Iris pigment epithelial cell (primary cell): ENCODE data around the gene OSBPL10.
"Not testable (repeated sequence)": the region's sequence is repeated elsewhere in the genome, so short reads cannot be mapped to it uniquely, and the experiment has no call there.

ENCODE experiments used
- DNase-seq: peaks from one replicate; pipeline ENCODE4 v3.0.0-alpha.2; 2011; ENCODE audit warnings: low read depth

OSBPL10 gene

DNA sequence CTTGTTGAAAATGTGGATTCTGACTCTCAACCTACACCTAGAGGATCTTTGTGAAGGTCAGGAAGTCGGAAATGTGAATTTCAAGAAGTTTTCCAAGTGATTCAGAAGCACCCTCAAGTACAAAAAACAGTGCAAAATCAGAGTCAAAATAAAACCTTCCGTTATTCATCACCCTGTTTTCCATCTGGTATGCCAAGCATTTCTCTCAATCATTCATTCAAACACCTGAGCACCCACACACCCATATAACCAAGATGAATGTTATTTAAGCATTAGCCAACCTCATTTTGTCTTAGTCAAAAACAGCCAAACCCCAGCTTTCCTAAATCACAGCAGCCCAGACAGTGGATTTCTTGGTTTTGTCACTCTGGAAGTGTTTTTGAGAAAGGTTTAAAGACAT lies 91.1 kb downstream of the OSBPL10 start:
- DNase-seq = no peak

DNA sequence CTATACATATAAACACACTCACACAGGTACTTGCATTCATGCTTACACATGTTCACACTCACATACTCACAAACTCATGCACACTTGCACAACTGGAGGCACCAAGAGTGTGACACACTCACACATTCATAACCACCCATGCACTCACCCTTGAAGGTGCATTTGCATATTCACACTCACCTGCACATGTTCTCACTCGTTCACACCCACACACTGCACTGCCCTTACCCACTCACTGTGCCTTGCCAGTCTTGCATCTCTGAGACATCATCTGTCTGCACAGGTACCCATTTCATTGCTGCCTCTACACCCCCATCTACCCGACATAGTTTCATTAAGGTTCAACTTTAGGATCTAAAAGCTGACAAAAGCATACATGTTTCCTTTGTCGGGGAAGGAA lies 95.8 kb downstream of the OSBPL10 start:
- DNase-seq = no peak

DNA sequence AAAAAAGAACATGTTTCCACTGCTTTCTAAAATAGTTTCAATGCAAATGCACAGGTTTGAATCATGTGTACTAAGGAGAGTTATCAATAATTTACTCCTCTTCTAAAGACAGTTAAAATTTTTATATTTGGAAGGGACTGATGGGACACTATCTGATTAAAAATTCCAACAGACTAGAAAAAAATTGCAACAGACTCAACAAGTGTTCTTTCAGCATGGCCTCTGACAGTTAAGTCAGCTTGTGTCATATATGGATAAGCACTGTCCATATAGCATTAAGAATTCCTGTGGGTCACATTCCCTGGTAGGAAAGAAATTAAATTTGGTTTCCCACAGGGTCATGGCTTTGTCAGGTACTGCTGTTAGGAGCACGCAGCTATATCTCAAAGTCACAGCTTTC lies 96.8 kb downstream of the OSBPL10 start:
- DNase-seq = no peak

DNA sequence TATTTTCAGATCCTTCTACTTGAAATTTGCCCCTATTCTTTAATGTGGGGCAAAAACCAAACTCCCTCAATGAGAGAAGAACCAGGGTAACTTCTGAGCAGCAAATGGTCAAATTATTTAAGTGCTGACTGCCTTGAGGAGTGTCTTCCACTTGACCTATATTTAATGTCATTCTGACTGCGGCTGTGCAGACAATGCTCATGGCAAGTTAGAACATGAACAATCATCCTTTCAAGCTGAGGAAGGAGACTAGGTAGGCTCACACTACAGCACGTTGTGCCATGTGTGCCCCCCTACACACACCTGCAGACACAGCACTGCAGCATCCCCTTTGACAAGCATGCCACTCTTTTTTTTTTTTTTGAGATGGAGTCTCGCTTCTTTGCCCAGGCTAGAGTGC lies 98.2 kb downstream of the OSBPL10 start:
- DNase-seq = no peak

DNA sequence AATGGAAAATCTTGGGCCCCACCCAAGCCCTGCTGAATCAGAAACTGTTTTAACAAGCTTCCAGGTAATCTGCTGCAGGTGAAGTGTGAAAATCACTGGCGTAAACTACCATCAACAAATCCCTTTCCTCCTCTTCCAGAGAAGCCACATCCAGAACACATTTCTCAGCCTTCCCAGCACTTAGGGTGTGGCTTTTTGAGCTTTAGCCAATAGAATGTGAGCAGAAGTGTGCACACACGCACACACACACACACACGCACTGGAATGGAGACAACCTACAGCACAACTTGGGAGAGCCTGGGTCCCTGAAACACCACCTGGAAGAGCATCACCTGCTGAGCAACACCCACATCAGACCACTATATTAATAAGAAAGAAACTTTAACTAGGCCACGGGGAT lies 98.6 kb downstream of the OSBPL10 start:
- DNase-seq = no peak

DNA sequence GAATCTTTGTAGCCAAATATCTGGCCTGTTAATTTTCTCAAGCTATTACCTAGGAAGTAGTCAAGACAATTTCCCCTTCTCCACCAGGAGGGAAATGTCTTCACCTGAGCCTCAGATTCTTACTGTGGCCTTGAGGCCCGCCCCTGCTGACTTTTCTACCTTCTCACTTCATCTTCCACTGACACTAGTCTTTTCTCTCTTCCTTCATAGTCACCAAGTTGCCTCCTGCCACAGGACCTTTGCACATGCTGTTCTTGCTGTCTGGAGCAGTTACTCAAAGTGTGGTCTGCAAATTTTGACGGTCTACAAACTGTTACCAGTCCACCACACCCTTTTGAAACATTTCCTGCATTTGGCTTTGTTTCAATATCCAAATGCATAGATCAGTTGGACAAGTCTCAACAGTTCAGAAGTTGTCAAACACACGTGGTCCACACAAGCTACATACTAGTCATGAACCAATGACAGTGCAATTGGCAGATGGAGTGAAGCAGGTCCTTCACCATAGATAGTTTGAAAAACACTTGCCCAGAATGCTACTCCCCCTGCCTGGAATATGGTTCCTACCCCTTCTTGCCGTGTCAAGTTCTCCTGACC lies 100.5 kb downstream of the OSBPL10 start:
- DNase-seq = no peak

DNA sequence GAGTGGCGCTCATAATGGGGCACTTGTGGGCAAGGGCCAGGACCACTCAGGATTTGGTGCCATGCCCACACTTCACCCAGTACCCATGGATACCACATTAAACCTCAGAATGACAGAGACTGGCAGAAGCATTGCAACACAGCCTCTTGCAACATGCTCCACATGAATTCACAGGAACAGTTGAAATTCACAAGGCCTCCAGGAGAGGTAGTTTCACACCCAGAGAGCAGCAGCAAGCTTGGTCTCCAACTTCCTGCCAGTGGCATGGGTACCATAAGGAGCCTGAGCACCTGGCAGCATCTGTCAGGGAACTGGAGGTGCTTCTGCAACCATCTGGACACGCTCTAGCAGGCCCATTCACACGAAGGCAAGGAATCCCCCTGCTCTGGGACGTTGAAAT lies 101.0 kb downstream of the OSBPL10 start:
- DNase-seq = peak; percentile 73

DNA sequence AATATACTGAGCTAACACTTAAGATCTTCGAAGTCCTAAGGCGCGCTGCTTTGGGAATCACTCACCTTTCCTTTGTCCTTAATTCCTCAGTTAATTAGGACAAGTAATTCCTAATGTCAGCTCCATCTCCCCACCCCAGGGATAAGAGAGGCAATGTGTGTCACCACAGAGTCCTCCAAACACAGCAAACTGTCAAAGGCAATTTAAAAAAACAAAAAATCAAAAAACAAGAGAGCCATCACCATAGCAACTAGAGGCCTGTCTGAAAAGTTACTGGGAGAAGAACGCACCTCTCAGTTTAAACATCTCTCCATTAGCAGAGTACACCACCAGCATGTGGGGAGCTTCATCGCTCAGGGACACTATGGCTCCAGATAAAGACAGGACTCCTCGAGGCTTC lies 101.7 kb downstream of the OSBPL10 start:
- no peak for DNase-seq

DNA sequence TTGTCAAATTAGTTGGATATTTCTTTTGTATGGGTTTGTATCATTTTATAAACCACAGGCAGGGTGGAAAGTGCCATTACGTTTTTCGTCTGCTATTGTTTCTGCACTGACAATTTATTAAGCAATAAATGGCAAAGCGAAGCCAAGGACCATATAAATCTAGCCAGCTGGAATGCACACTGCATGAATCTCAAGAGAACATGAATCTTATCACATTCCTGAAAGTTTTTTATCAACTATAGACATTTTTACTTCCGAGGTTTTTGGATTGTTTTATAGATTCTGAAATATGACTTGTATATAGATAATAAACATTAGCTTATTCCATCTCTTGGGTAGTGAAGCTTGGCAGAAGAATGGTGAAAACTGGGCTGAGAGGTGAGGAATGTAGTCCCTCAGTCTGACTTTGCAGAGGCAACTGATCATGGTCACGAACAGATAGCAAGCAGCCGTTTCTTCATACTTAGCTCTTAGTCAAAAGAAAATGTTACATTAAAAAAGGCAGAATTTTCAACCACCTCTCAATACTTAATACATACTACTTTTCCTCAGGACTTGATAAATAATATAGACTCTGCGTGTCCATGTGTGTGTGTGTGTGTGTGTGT lies 102.7 kb downstream of the OSBPL10 start:
- peak; percentile 69 for DNase-seq

DNA sequence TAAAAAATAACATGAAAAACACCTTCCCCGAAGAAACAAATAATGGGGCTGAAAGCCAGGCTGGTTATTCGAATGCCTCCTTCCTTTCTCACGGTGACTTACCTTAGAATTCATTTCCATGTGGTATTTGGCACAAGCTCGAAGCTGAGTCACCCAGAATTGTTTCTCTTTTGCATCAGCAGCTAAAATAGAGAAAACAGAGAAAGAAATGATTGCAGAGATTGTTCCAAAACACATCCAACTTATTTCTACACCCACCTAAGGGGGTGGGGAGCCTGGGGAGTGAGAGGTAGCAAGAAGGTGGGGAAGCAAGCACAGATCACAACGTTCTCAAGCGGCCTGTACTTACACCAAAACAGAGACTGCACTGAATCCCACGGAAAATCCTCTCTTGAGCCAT lies 104.7 kb downstream of the OSBPL10 start:
- DNase-seq = peak; percentile 85

DNA sequence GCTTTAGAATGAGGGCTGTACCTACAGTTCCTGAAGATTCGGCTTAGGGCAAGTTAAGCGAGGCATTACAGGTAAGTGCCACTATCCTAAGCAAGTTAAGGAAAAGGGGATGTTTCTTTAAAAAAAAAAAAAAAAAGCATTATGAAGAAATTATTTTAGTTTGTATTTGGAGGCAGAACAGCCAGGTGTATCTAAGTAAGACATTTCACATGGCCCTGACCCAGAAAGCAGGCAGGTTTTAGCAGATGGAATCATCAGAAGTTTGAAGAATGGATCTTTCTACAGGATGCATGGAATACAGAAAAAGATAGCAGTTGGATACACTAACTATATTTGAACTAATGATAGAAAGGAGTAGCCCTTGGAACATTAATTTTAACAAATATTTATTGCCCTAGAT lies 105.6 kb downstream of the OSBPL10 start:
- no peak for DNase-seq

DNA sequence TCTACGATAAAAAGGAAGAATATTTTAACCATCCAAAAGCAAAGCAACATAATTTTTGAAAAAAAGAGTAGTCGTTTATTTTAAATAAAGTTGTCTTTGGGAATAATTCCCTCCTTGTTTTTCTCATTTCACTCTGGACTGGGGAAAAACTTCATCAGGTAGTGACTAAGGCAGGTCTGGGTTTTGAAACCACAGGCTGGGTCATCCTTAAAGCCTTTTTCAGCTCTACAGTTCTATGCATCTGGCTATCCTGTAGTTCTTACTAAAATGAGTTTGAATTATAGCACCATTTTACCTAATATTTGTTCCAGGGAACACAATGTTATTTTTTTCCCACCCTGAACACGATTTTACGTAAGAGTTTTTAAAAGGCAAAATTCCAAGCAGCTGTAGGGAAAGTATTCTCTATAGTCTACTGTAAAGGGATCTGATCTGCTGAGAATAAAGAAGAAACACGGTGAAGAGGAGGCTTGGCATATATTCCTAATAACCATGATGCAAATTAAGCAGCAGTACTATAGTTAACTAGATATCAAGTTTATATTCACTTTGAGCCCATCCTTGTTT lies 107.7 kb downstream of the OSBPL10 start:
- peak; percentile 28 for DNase-seq

DNA sequence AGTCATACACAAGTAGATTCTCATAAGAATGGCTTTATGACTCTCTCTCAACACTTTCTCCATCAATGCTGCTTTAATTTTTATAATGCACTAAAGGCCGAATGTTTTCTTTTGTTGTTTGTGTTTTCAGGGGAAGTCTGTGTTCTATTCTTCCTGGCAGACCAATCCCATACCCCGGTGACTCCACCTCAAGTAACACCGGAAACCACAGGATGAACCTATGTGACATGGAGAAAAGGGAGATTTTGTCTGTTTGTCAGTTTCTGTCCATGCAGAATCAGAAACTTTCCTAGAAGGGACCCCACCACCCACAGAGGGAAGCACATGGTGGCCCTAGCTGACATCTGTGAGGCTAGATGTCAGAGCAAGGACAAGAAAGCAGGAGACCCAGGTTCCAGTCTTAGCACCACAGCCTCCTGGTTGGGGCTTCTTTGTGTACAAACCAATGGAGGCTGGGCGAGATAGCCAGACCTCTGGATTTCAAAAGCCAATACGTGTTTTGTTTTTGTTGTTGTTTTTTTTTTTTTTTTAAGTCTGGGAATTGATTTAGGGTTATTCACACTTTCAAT lies 109.0 kb downstream of the OSBPL10 start:
- no peak for DNase-seq

DNA sequence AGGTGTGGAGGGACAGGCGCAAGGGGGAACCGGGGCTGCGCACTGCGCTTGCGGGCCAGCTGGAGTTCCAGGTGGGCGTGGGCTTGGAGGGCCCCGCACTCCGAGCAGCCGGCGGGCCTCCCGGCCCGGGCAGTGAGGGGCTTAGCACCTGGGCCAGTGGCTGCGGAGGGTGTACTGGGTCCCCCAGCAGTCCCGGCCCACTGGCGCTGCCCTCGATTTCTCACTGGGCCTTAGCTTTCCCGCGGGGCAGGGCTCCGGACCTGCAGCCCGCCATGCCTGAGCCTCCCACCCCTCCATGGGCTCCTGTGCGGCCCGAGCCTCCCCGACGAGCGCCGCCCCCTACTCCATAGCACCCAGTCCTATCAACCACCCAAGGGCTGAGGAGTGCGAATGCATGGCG lies 111.0 kb downstream of the OSBPL10 start:
- DNase-seq = not testable (repeated sequence)

DNA sequence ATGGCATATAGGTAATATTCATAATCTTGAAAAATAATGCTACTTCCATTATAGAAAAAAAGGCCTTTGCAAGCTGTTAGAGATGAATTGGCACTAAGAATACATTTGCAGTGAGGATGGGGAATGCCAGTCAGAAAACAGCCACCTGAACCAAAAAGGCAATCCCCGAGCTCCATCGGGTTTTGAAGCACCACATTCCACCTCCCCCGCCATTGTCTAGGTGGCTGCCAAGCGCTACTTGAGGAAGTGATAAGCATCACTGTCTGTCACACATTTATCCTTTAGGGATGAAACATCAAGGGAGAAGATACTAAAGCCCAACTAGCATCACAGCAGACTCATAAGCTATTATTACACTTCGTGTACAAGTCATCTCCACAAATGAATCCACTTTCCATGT lies 112.8 kb downstream of the OSBPL10 start:
- DNase-seq = no peak

DNA sequence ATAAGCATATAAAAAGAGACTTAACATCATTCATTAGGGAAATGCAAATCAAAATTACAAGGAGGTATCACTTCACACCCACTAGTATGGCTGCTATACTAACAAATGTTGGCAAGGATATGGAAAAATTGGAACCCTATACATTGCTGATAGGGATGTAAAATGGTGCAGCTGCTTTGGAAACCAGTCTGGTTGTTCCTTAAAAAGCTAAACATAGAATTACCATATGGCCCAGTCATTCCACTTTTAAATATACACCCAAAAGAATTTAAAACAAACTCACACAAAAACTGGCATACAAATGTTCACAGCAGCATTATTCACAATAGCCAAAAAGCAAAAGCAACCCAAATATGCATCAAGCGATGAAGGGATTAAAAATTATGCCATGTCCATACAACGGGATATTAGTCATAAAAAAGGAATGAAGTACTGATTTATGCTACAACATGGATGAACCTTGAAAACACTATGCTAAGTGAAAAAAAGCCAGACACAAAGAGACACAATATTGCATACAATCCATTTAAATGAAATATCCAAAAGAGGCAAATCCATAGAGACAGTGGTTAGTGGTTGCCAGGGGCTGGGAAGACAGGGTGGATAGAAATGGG lies 118.3 kb downstream of the OSBPL10 start:
- peak; percentile 67 for DNase-seq

DNA sequence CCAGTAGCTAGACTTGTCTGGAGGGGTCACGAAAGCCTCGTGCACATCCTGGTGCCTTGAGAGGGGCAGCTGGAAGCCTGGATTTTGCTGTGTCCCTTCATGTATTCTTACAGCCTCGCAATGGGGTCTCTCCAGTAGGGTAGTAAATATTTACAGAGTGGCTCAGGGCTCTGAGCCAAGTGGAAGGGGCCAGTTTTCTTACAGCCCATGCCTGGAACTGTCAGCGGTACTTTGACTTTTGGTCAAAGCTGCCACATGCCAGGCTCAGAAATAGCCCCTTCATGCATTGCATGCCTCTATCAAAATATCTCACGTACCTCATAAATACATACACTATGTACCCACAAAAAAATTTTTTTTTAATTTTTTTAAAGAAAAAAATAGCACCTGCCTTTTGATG lies 119.2 kb downstream of the OSBPL10 start:
- no peak for DNase-seq

DNA sequence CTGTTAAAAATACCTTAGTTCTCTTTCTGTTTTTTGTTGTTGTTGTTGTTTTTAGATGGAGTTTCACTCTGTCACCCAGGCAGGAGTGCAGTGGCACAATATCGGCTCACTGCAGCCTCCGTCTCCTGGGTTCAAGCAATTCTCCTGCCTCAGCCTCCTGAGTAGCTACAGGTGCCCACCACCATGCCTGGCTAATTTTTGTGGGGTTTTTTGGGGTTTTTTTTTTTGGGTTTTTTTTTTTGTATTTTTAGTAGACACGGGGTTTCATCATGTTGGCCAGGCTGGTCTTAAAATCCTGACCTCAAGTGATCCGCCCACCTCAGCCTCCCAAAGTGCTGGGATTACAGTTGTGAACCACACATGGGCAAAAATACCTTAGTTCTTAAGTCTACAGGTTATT lies 120.4 kb downstream of the OSBPL10 start:
- DNase-seq = not testable (repeated sequence)

DNA sequence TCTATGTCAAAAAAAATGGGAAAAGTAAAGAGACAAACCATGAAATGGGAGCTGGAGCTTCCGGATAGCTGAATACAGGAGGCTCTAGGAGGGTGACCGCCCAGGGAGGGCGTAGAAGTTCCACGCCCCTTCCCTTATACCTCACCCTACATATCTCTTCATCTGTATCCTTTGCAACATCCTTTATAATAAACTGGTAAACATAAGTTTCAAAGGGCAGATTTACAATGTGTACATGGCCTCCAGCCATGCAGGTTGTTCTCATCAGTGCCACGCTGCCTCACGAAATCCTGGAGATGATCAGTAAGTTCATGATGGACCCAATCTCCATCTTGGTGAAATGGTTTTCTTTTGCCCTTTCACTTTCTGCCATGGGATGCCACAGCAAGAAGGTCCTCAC lies 121.8 kb downstream of the OSBPL10 start:
- no peak for DNase-seq

DNA sequence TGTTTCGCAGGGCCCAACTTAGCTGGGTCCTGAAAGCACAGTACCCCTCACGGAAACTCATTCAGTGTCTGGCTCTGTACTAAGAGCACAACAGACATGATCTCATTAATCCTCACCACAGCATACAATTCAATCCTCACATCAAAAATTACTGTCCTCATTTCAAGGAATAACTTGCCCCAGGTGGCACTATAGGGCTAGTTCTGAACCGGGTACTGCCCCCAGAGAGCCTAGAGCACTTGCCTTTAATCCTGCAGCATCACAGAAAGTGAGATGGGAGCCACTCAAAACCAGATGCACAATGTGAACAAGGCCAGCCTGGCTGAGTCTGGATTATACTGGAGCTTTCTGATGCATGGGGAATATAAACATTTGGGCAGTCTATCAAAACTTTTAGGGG lies 122.6 kb downstream of the OSBPL10 start:
- no peak for DNase-seq

DNA sequence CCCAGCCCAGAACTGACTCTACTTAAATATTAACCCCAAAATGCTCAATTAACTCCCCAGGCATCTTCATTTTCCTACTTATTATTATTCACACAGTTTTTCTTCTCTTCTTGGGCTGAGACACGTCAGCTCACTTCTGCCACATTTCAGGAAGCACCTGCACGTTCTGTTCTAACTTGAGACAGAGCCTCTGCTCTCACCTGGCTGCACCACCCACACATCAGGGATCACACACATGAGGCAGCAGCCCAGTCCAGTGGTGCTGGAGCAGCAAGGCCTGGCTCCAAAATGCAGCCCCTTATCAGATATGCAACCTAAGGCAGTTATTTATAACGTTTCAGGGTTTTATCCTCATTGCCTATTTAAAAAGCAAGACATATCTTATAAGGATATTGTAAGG lies 127.5 kb downstream of the OSBPL10 start:
- no peak for DNase-seq

DNA sequence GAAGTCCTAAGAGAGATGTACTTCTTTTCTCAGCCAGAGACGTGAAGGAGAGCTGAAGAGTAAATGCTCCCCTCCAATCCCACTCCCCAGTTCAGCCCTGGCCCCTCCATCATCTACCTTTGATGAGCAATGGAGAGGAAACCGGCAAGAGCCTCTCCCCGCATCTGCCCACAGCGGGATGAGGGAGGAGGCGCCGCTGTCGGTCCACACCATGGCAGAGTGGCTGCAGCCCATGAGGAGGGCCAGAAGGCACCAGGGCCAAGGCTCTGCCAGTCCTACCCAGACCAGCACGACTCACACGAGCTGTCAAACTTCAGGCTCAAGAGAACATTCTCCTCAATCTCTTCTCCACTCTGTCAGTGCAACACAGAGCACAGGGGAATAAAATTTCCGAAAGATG lies 129.8 kb downstream of the OSBPL10 start:
- no peak for DNase-seq

DNA sequence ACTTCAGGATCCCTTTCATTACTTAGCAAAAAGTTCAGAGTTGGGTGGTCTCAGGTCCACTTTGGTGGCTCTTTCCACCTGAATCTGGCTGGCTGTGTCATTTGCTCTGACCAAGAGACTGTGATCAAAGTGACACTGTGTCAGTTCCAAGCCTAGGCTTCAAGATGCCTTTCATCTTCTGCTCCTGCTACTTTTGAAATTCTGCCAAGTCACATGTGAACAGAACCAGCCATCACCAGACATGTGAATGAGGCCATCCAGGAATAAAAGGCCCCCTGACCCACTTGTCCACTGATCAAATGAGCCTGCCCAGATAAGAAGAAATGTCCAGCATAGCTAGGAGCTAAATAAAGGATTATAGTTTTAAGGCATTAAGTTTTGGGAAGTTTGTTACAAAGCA lies 132.2 kb downstream of the OSBPL10 start:
- DNase-seq = no peak
